Measurements from ENCODE around the gene TSBP1.

- TF ChIP-seq CTCF (IDR thresholded peaks at IDR 0.05; ENCODE audit: borderline replicate concordance, extremely low read depth, low read length, poor library complexity, severe bottlenecking) (no peak), EZH2 (IDR thresholded peaks at IDR 0.05; ENCODE audit: borderline replicate concordance, low read depth, low read length, severe bottlenecking) (no peak)
Observed at GRCh38 chr6:32406197-32406596, 34.5 kb upstream of the TSBP1 start.
